GM19099 (cell line): ENCODE results near the gene PASK.

Experiments
- POLR2A ChIP-seq: IDR thresholded peaks from 3 replicates; pipeline ENCODE4 v1.6.1; 2011; ENCODE audit warnings: low read depth; ENCODE audit not compliant: insufficient read length; ENCODE audit errors: extremely low read depth

PASK gene

GRCh38 chr2:241138471-241138870, 10.8 kb downstream of the PASK start:
- no peak for TF ChIP-seq POLR2A

DNA sequence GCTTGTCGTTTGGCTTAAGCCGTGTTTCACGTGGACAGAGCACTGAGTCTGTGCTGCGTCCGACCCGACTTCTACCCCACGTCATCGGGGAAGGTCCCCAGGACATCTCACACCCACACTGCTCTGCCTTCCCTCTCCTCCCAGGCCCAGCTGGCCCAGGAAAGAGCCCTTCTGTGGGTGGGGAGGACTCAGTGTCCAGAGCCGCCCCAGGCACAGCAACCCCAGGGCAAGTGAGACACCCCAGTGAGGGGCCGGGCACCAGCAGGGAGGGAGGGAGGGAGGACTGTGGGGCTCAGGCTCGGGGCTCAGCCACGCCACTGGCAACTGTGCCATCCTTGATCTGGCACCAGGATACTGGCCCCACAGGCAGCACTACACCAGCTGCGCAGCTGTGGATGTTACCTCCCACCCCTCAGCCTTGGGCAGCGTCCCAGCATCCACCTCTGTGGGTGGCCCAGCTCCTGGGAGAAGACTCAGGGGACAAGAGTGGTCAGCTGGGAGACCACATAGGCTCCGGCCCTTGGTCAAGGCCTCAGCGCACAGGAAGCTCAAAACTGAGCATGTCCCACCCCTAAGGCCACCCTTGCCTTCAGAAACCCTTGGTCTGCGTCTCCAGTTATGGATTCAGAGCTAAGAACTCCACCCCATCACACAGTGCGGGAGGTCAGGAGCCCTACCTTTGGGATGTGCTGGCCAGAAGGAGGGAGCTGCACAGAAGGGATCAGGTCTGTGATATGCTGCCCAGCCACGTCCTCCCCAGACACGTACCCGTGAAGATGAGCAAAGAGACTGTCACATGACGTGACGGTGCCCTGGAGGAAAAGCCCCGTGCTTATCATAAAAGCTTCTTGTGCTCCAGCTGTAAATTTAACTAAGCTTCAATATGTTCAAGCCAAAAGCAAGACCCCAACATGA, 11.7 kb downstream of the PASK start:
- TF ChIP-seq POLR2A, result no peak

GRCh38 chr2:241136661-241137260, 12.5 kb downstream of the PASK start:
- TF ChIP-seq POLR2A, result no peak

- no peak for TF ChIP-seq POLR2A
These were observed 13.1 kb downstream of the PASK start for GRCh38 chr2:241136191-241136590.

DNA sequence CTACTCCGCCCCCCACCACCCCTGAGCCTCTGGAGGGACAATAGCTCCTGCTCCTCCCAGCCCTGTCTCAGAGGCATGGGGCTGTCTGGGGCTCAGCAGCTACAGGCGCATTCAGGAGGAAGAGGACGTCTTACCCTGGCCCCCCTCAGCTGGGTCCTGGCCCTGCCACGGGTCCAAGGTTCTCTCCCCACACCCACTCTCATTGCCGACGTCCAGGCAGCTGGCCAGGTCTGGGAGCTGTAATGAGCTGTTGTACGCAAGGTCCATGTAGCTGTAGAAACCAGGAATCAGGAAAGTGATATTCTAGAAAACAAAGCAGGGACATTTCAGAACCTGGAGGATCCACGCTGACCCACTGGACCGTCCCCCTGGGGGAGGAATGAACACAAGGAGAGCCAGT, 13.5 kb downstream of the PASK start:
- no peak for TF ChIP-seq POLR2A

GRCh38 chr2:241134711-241135110, 14.6 kb downstream of the PASK start:
- no peak for TF ChIP-seq POLR2A

DNA sequence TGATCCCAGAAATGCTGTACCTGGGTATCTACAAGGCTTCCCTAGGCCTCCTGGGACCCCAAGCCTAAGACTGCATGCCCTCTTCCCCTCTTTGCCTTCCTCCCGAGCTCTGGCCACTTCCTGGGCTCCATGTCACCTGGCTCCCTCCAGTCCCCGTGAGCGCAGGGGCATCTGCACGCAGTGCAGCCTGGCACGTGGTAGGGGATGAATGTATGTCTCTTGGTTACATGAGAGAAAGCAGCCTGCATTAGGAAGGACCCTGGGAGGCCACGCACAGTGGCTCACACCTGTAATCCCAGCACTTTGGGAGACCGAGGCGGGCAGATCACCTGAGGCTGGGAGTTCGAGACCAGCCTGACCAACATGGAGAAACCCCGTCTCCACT, 15.8 kb downstream of the PASK start:
- TF ChIP-seq POLR2A, result no peak

DNA sequence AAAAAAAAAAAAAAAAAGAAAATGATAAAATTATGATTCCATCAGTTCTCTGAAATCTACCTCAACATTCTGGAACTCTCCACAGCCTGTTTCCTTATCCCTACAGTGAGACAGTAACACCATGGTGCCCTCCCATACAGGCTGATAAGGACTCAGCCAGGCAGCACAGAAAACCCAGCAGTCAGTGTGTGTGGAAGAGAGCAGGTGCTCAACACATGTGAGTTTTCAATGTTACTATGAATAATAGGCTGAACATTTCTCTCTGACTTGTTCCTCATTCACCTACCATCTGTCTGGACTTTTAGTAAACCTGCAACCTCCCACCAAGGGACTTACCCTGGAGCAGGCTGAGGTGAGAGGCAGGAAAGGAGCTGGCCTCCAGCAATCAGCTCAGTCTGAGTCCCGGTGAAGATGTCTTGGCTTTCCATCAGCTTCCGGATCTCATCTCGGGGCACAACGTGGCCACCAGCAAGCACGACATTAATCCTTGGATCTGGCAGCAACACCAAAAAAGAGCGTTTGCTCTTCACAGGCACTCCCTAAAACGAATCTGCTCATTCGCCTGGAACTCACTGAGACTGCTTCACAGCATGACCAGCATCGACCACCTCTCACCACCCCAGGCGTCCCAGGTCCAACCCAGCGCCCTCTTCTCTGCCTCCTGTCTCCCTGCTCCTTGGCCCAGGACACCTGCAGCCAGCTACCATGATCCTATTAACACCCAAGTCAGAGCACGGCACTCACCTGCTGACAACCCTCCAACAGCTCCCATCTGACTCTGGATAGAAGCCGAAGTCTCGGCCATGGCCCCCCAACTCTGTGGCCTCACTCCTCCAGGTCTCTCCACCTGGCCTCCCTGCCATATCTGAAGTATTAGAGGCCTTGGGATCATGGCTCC, 16.5 kb downstream of the PASK start:
- TF ChIP-seq POLR2A, result no peak

DNA sequence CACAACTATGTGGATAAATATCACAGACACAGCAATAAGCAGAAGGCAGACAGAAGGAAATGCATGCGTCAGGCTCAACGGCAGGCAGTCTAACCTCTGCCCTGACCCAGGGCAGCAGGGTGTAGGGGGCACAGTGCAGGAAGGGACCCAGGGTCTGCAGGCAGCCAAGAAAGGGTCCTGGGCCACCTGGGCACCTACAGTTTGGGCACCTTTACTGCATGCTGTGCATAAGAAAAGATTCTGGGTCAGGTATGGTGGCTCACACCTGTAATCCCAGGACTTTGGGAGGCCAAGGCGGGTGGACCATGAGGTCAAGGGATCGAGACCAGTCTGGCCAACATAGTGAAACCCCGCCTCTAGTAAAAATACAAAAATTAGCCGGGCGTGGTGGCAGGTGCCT, 17.7 kb downstream of the PASK start:
- TF ChIP-seq POLR2A, result no peak

- no peak for TF ChIP-seq POLR2A
These were observed 19.0 kb downstream of the PASK start for GRCh38 chr2:241130316-241130715.

DNA sequence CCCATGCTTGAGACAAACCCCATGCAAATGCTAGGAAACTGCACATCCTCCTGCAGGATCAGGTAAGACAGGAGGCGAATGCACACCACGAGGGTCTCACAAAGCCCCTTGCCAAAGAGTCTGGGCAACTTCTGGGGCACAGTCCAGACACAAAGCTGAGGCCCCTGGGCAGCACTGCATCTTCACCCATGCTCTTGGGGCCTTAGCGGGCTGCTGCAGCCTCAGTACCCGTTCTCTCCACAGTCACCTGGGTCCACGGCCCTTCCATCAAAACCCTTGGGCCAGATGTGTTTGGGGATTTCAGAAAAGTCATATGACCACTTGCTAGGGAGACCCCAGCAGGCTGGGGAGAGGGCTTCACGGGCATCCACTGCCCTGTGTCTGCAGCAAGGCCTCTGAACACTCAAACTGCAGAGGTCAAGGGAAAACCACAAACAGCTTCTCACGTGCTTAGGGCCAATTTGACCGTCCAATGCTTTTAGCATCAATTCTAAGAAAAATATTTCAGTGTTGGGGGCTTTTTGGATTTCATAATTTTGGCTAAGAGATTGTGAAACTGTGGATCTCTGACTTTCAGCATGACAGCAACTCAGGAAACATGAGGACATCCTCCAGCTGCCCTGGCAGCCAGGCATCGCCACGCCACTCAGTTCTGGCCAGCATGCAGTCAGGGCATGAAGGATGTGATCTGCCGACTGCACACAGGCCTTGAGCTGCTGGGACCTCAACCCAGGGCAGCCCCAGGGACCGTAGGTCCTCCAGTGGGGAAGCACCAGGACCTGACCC, 20.0 kb downstream of the PASK start:
- TF ChIP-seq POLR2A, result no peak

GRCh38 chr2:241128266-241128665, 21.0 kb downstream of the PASK start:
- no peak for TF ChIP-seq POLR2A

- TF ChIP-seq POLR2A, result no peak
These were observed 22.5 kb downstream of the PASK start for GRCh38 chr2:241126771-241127202.

DNA sequence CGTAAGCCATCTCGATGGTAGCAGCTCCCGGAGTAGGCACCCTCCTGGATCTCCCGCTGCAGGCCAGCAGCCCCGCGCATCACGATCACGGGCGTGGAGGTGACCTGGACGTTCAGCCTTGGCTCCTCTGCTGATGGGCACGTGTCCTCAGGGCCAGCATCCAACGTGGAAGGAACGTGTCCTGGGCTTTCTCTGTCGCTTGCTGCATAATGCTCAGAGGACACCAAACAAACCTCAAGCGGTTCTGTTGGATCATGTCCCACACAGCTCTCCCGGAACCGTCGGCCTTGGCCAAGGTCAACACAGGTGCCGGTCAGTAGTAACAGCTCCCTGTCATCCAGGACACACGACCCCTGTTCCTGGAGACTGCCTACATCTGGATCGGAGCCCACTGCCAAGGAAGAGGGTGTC, 23.1 kb downstream of the PASK start:
- TF ChIP-seq POLR2A, result no peak
